GM11168 (cell line): ENCODE results near the gene SUMF1.

Source experiments
- in situ Hi-C: fragments of 300-500 bp; cut with MboI; formaldehyde crosslinking; loops from one replicate; pipeline ENCODE4 v1.12.0; 2022; ENCODE audit warnings: low sequenced_read_pairs; ENCODE audit not compliant: unreplicated experiment

Gene SUMF1

DNA sequence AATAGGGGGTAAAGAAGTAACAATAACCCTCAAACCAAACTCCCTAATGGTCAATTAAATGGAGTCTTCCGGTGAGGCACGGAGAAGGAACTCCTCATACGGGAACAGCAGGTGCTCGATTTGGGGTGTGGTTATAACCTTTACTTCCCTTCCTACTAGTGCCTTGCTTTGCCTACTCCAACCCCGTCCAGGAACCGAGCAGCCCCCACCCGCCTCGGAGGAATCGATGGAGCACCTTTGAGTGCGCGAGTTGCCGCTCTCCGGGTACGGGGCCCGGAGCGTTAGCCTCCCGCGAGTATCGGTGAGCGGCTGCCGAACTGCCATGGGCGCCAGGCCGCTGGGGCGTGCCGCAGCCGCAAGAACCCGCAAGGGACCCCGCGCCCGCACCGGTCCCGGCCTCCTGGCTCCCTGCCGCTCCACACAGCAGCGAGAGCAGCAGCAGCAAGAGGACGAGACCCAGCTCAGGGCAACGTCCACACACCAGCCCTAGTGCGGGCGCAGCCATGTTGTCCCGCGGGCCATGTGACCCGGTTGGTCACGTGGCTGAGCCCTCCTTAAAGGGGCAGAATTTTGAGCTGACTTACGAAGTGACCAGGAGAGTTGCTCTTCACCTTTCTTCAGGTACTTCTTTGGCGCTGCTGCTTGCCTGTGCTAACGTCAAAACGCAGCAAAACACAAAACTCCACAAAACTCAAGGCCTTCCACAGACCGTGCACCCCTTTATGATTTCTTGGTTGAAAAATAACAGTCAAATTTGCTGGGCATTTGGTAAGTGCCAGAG is at the start of gene SUMF1:
TSS of gene SUMF1 (minus strand) at position 529 of the 781 bp plus-strand sequence. CDS start at position 505, 24 bp downstream.
- in situ Hi-C loops = no loop called here

- in situ Hi-C loops = no loop called here
Measured at GRCh38 chr3:4515916-4516579, 49.0 kb upstream of the SUMF1 start.

DNA sequence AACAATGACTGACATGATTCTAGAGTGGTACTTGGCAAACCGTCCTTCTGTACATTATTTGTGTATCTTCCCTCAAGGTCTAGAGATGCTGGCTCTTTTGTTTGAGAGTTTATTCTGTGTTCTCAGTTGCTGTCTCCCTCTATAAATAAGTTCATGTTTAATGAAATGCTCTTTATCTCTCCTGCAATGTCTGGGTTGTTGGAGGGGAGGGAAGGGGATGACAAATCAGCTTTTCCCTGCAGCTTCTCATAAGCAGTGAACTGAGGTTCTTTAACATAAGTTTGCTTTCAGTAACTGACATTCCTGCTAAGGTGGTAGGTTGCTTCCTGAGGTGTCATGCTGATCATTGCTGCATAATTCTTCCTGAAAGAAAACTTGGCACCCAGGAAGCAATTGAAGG is 47.8 kb upstream of the SUMF1 start:
- in situ Hi-C loops = no loop called here

DNA sequence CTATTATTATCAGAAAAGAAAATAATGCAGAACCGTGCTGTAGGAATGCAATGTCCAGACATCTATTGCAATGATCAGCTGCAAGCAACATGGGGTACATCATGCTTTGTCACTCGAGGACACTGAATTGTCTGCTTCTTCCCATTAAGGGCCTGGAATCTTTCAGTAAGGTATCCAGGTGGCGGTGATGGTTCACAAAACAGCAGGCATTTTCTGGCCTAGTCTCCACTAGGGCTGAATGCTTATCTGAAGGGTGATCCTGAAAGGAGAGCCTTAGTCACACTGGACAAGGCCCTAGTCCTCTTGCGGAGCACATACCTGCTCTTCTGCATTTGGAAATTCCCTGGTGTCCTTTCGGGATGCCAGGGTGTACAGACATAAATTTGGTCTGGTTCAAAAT is 47.3 kb upstream of the SUMF1 start:
- in situ Hi-C loops = no loop called here

DNA sequence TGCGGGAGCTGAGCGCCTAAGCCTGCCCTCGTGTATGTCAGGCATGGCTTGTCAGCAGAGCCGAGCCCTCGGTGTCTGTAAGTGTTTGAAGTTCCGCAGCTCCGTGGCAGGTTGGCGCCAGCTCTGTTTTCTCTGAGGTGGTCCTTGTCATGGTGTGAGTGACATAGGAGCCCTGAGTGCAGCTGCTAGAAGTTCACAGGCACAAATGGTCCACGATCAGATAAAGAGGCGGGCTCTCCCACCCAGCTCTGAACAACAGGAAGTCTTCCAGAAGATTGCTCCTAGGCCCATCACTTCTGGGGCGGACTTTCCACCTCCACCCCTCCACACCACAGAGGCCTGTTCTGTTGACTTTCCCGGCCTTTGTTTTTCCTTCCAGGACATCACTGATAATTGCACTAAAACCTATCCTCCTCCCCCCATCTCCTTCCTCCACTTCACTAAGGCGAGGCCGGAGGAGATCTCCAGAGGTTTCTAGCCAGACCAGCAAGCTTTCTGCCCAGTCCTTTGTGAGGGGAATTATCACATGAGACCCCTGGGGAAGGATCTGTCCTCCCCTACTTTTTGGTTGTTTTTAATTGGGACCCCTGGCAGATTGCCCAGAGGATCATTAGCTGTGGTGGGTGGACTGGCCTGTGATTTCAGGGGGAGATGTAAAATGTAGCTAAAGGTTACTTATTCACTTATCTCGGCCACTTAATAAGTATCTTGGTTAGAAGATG is 46.0 kb upstream of the SUMF1 start:
- in situ Hi-C loops = no loop called here

GRCh38 chr3:4511491-4512262 is 44.6 kb upstream of the SUMF1 start:
- in situ Hi-C loops = no loop called here

GRCh38 chr3:4509983-4510755 is 43.1 kb upstream of the SUMF1 start:
- in situ Hi-C loops = no loop called here

GRCh38 chr3:4509043-4509442 is 42.0 kb upstream of the SUMF1 start:
- in situ Hi-C loops = no loop called here

DNA sequence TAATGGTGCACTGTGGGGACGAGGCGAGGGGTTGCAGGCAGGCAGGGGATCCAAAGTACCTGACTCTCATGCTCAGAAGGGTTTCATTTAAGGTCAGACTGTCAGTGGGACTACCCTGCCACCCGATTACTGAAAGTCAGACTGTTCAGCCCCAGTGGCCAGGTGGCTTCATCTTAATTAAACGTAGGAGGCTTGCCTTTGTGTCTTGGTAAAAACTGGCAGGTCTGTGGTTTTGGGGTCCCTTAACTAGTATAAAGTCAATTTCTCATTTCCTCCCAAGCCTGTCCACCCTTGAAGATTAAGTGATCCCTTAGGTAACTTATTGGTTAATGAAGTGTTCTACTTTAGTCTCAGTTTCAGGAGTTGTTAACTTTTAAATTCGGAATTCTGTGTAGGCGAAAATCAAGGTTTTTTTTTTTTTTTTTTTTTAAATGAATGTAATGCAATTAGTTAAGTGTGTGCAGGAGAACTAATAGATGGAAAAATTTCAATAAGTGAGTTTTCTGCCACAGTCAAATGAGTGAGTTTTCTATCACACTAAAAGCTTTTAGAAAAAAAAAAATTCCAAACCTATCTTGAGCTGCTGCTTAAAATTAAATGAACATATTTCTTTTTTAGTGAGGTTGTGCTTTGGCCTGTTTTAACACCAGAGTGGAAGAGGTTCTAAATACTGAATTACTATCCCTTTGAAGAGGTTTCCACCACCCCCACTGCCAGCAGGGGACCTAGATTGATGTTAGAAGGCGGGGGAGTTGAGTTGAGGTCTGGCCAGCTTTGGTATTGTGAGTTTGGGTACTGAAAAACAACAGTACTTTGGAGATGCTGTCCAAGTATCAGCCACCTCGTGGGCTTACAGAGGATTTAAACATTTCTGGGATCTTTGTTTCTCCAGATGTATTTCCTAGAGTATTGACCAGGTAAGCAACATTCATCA is 41.2 kb upstream of the SUMF1 start:
- in situ Hi-C loops = no loop called here

DNA sequence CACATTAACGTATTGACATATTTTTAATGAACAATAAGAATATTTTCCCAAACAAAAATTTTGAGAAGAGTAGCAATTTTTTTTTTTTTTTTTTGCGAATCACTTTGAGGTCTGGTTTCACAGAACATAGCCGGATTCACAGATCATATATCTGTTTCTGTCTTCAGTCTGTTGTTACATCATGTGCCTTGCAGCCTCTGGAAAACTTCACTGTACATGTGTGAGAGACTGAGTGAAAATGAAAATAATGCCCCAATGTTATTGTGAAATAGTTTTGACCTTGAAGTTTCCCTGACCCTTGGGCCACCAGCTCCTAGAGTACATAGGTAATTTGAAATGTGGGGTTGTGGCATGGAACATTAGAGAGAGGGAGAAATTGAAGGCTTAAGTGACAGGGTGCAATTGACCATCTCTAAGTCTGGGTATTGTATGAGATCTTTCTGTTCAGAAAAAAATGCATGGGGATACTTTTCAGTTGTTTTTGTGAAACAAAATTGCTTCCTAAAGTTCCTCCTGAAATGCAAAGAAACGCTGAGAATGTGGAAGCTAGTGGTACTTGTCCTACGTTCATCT is 40.0 kb upstream of the SUMF1 start:
- in situ Hi-C loops = no loop called here

DNA sequence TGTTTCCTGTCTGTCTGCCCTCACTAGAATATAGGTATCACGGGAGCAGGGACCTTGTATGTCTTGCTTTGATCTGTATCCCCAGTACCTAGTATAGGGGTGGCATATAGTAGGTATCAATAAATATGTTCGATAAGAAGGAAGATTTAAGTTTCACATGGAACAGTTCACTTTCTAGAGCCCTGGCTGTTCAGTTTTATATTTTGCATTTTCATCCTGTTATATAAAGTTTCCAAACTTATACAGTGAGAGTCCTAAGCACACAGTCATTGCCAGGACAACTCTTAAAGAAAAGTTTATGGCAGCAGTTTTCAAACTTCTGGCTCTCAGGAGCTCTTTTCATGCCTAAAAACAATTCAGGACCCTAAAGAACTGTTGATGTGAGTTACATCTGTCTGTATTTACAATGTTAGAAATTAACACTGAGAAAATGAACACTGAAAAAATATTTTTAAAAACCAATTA is 39.5 kb upstream of the SUMF1 start:
- in situ Hi-C loops = no loop called here

GRCh38 chr3:4505688-4506558 is 38.9 kb upstream of the SUMF1 start:
- in situ Hi-C loops = no loop called here

GRCh38 chr3:4504340-4505261 is 37.5 kb upstream of the SUMF1 start:
- in situ Hi-C loops = no loop called here

GRCh38 chr3:4503050-4503449 is 36.0 kb upstream of the SUMF1 start:
- in situ Hi-C loops = no loop called here

- in situ Hi-C loops = no loop called here
Measured at GRCh38 chr3:4501927-4502326, 34.9 kb upstream of the SUMF1 start.

GRCh38 chr3:4501437-4501836 is 34.4 kb upstream of the SUMF1 start:
- in situ Hi-C loops = no loop called here
